HUES6 (cell line): ENCODE measurements around the gene ENOX1.
A peak's percentile ranks its signal among the peaks of the same experiment; 100 is the strongest.
"Not testable (repeated sequence)": the region's sequence is repeated elsewhere in the genome, so short reads cannot be mapped to it uniquely, and the experiment has no call there.

Experiments
- H3K27ac ChIP-seq: 2 replicates; pipeline ENCODE4 v1.7.0; 2013; ENCODE audit warnings: low read depth, mild to moderate bottlenecking, low read length, inconsistent platforms
- H3K27me3 ChIP-seq: 2 replicates; pipeline ENCODE4 v1.6.1; 2013; ENCODE audit warnings: low read length; ENCODE audit not compliant: control insufficient read depth, insufficient read depth
- H3K36me3 ChIP-seq: 2 replicates; pipeline ENCODE4 v1.6.1; 2013; ENCODE audit warnings: low read length; ENCODE audit not compliant: control insufficient read depth, insufficient read depth
- H3K4me1 ChIP-seq: 2 replicates; pipeline ENCODE4 v1.6.1; 2013; ENCODE audit warnings: low read length; ENCODE audit not compliant: control insufficient read depth, insufficient read depth
- H3K4me3 ChIP-seq: 2 replicates; pipeline ENCODE4 v1.5.1; 2013; ENCODE audit warnings: low read depth, low read length
- H3K9ac ChIP-seq: one replicate; pipeline ENCODE4 v1.6.1; 2013; ENCODE audit warnings: mild to moderate bottlenecking, low read length
- H3K9me3 ChIP-seq: 2 replicates; pipeline ENCODE4 v1.6.1; 2013; ENCODE audit warnings: low read depth, low read length; ENCODE audit not compliant: control insufficient read depth, insufficient read depth

ENOX1 gene

DNA sequence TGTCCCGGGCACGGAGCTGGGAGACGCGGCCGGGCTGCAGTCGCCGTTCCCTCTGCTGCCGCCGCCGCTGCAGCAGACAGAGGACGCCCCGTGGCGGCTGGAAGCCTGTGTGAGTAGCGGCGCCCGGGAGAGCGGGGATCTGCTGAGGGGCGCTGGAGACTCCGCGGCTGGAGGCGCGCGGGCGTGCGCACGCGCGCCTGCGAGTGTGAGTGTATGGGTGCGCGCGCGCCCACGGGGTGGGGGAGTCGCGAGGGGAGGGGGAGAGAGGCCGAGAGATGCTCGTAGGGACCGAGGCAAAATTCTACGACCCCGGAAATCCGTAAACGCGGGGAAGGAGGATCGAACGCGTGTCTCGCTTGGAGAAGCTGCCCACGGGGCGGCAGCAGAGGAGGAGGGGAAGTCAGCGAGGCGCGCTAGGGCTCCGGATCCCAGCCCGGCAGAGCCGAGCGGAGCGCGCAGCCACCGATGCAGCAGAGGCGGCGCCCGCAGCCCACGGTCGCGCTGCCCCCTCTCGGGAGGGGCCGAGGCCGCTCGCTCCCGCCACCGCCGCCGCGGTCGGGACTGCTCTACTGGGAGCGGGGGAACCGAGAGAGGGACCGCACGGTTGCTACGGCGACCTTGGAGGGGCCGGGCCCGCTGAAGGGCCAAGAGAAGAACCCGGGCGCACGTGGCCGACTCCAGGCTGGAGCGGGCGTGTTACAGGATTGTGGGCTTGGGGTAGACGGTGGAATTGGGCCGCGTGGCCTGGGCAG, at the start of gene ENOX1:
ENOX1 (minus strand) TSS at position 207 of the 752 bp plus-strand sequence.
- peaks cover 63% of the 10 kb centered on the region for H3K27me3 ChIP-seq
- peak within 1 kb of the TSS; percentile 62 for H3K9ac ChIP-seq
- no peaks in the 10 kb centered on the region for H3K9me3 ChIP-seq
- no peak within 1 kb of the TSS for H3K27ac ChIP-seq
- H3K4me3 ChIP-seq = peak within 1 kb of the TSS; percentile 68
- no peaks in the 10 kb centered on the region for H3K36me3 ChIP-seq
- peaks cover 6% of the 10 kb centered on the region; the same call in 1 of the 2 replicates for H3K4me1 ChIP-seq

DNA sequence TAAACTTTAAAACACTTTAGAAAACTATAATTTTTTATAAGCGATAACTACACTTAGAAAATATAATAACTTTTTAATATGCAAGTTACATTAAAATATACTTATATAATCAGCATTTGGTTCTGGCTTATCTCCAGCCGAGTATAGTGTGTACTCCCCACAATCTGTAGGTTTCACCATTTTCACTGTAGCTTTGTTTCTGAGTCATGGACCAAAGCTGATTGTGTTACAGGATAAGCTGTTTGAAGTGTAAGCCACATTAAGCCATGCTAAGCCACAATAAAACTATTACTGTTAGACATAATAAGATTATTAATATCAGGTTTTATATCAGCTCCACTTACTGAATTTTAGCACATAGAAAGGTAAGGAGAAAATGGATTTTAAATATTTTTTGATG, 48.9 kb upstream of the ENOX1 start:
- Histone ChIP-seq H3K4me3 (no peak overlapping the region), H3K4me1 (no peaks in the 10 kb centered on the region), H3K9me3 (no peaks in the 10 kb centered on the region), H3K27ac (no peak overlapping the region), H3K36me3 (no peaks in the 10 kb centered on the region), H3K9ac (no peak overlapping the region), H3K27me3 (no peaks in the 10 kb centered on the region)

DNA sequence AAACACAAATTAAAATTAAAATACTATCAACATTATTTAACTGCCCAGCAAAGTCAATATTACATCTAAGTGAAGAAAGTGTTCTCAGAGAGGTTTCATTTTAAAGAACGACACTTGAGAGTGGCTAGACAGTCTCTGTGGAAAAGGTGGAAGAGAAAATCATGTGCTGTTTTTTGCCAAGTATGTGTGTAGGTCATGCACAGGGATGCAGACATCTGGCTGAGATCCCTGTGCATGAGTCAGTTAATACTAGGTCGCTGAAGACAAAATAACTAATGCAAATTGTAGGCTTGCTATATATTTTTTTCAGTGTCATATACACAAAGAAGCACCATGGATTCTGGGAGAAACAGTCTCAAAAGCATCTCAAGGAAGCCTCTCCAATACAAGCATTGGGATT, 44.3 kb upstream of the ENOX1 start:
- H3K27me3 ChIP-seq = no peaks in the 10 kb centered on the region
- H3K9ac ChIP-seq = no peak overlapping the region
- no peak overlapping the region for H3K4me3 ChIP-seq
- no peak overlapping the region for H3K27ac ChIP-seq
- H3K4me1 ChIP-seq = no peaks in the 10 kb centered on the region
- H3K9me3 ChIP-seq = no peaks in the 10 kb centered on the region
- no peaks in the 10 kb centered on the region for H3K36me3 ChIP-seq

DNA sequence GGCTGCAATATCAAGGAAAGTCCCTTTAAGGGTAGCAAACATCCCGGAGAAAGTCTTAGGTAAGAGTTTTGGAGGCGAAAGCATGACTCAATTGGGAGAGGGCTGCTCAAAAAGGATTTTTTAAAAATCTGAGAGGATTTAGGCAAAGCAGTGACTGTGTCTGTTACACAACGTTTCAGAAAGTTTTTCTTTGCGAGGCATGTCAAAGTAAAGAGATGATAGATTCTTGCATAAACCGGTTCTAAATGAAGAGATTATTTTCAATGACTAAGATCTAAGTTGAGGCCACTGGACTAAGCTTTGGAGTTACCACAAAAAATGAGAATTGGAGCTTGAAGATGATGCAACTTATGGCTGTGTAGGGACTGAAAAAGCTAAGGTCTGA, 43.7 kb upstream of the ENOX1 start:
- Histone ChIP-seq H3K9me3 (no peaks in the 10 kb centered on the region), H3K36me3 (no peaks in the 10 kb centered on the region), H3K4me3 (no peak overlapping the region), H3K9ac (no peak overlapping the region), H3K27ac (no peak overlapping the region), H3K4me1 (no peaks in the 10 kb centered on the region), H3K27me3 (no peaks in the 10 kb centered on the region)

DNA sequence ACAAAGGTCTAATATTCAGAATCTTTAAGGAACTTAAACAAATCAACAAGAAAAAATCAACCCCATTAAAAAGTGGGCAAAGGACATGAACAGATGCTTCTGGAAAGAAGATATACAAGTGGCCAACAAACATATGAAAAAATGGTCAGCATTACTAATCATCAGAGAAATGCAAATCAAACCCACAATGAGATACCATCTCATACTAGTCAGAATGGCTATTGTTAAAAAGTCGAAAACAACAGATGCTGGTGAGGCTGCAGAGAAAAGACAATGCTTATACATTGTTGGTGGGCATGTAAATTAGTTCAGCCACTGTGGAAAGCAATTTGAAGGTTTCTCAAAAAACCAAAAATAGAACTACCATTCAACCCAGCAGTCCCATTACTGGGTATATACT, 37.9 kb upstream of the ENOX1 start:
- H3K27me3 ChIP-seq, H3K4me1 ChIP-seq, H3K9me3 ChIP-seq, H3K36me3 ChIP-seq, H3K9ac ChIP-seq, H3K27ac ChIP-seq, H3K4me3 ChIP-seq: not testable (repeated sequence)

DNA sequence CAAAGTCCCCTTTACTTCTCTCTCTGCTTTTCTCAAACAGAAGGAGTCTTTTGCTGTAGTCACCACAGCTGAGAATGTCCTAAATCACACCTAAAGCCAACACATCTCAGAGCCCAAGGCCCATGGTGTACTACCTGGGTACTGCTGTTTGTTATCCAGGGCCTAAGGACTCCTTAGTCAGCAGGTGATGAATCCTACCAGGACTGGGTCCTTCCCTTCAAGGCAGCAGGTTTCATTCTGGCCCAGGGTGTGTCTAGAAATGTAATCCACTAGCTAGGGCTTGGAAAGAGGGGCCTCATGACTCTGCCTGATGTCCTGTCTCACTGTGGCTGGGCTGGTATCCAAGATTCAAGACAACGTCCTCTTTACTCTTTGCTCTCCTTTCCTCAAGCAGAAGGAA, 36.2 kb upstream of the ENOX1 start:
- H3K36me3 ChIP-seq = no peaks in the 10 kb centered on the region
- H3K4me3 ChIP-seq = no peak overlapping the region
- no peaks in the 10 kb centered on the region for H3K27me3 ChIP-seq
- no peaks in the 10 kb centered on the region for H3K4me1 ChIP-seq
- no peak overlapping the region for H3K9ac ChIP-seq
- no peaks in the 10 kb centered on the region for H3K9me3 ChIP-seq
- no peak overlapping the region for H3K27ac ChIP-seq

DNA sequence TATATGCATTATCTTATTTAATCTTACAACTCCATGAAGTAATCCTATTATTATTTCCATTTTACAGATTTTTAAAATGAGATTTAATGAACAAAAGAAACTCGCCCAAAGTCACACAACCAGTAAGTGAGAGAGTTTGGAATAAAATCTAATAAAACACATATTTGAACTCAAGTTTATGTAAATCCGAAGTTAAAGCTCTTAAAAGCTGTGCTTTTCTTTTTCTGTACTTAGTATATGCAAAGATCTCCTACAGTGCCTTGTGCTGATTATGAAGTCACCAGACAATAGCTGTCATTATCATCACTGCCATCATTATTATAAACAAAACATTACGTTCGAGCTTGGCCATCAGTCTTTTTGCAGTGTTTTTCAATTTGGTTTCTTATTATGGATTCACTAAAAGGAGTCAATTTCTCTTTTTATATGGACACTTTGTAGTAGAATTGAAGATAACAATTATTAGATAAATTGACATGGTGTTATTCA, 29.7 kb upstream of the ENOX1 start:
- Histone ChIP-seq H3K9ac (no peak overlapping the region), H3K4me3 (no peak overlapping the region), H3K27me3 (no peaks in the 10 kb centered on the region)

DNA sequence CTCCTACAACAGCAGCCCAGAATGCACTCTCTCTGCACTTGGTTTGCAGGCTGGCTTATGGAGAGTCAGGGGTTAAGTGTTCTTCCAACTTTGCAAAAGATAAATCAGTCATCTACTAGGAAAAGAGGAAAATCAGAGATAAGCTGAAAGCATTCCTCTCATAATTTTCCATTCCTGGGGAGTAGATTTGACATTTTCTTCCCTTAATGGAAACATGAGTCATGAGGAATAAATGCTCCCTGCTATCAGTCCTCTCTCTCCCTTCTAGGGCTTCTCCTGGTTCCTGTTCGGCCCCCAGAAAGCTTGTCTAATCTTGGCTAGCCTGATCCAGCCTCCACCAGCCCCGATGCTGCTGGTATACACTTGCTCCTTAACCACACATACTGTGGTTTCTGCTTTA, 28.4 kb upstream of the ENOX1 start:
- Histone ChIP-seq H3K36me3 (no peaks in the 10 kb centered on the region), H3K27me3 (no peaks in the 10 kb centered on the region), H3K27ac (no peak overlapping the region), H3K9me3 (no peaks in the 10 kb centered on the region), H3K4me3 (no peak overlapping the region), H3K4me1 (no peaks in the 10 kb centered on the region), H3K9ac (no peak overlapping the region)

More for the DNA sequence above, 29.7 kb upstream of the ENOX1 start:
- Histone ChIP-seq H3K4me1 (no peaks in the 10 kb centered on the region), H3K36me3 (no peaks in the 10 kb centered on the region), H3K9me3 (no peaks in the 10 kb centered on the region), H3K27ac (no peak overlapping the region)

DNA sequence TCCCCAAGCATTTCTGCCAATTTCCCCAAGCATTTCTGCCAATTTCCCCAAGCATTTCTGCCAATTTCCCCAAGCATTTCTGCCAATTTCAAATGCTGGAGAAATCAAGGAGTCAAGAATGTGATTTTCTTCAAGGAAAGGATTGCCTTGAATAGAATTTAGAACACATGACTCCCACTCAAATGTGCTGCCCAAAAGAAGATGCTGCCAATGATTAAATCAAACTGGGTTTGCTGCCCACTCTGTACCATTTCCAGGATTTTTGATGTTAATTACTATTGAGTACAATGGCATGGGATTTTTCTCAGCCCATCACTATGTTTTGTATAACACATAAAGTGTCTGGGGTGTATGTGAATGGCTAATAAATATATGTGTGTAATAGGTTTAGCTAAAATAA, 21.9 kb upstream of the ENOX1 start:
- no peaks in the 10 kb centered on the region for H3K9me3 ChIP-seq
- H3K27ac ChIP-seq = no peak overlapping the region
- H3K27me3 ChIP-seq = no peaks in the 10 kb centered on the region
- peaks cover 12% of the 10 kb centered on the region for H3K4me1 ChIP-seq
- H3K36me3 ChIP-seq = no peaks in the 10 kb centered on the region
- H3K9ac ChIP-seq = no peak overlapping the region
- H3K4me3 ChIP-seq = no peak overlapping the region

DNA sequence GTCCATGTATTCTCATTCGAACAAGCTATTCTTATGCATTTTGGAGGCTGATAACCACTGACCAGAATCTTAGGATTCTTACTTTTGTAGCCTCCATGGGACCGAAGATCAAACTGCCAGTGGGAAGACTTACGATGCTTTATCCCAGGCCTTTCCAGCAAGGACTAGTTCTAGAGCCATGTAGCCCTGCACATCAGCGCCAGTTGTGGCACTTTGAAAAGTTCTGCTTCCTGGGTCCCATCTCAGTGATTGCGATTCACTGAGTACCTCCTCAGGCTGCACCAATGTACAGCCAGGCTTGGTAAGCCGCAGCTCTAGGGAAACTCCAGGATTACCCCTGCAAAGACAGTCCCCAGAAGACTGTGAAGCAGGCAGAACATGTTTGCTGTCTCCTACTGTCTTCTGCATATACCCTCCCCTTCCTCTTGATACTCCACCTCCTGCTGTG, 18.9 kb upstream of the ENOX1 start:
- no peak overlapping the region for H3K4me3 ChIP-seq
- no peak overlapping the region for H3K27ac ChIP-seq
- no peaks in the 10 kb centered on the region for H3K27me3 ChIP-seq
- peak overlapping the region; percentile 75 for H3K9ac ChIP-seq
- peaks cover 12% of the 10 kb centered on the region for H3K4me1 ChIP-seq
- H3K36me3 ChIP-seq = no peaks in the 10 kb centered on the region
- H3K9me3 ChIP-seq = no peaks in the 10 kb centered on the region

DNA sequence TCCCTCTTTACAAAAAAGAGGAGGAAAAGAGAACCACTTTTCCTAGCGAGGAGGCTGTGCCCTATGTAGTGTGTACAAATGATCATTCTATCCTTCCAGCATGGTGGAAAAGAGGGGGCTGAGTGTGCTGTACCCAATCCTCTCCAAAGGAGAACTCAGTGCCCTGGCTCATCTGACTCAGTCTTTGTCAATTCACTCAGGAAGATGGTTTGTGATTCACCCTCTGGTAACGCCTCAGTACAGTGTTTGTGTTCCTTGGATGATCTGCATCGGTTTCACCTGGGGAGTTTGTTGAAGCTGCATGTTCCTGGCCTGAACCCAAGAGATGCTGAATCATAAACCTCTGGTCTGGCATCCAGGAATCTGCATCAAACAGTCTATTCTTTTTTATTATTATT, 18.3 kb upstream of the ENOX1 start:
- no peaks in the 10 kb centered on the region for H3K36me3 ChIP-seq
- no peak overlapping the region for H3K27ac ChIP-seq
- no peaks in the 10 kb centered on the region for H3K9me3 ChIP-seq
- no peak overlapping the region for H3K4me3 ChIP-seq
- H3K27me3 ChIP-seq = no peaks in the 10 kb centered on the region
- peaks cover 12% of the 10 kb centered on the region for H3K4me1 ChIP-seq
- no peak overlapping the region for H3K9ac ChIP-seq
